Gastroesophageal sphincter (tissue), 4 donors: Measurements from ENCODE around the gene GPR83. TPM values are rescaled to one million over a fixed set of nuclear protein-coding genes. Genes with fewer than 3 reads are reported as not detected.
"Not testable (repeated sequence)": the region's sequence is repeated elsewhere in the genome, so short reads cannot be mapped to it uniquely, and the experiment has no call there.

ENCODE experiments used
- ATAC-seq: fragments of 150-250 bp; one replicate; pipeline ENCODE4 v1.9.1; 2016; ENCODE audit warnings: mild to moderate bottlenecking, moderate library complexity
- H3K27ac ChIP-seq, 4 donors: fragments of 200-600 bp; sonication (generic) in 3 of 4; 1 replicate in 3 of 4; 2 replicates in 1 of 4; pipeline ENCODE4 v1.5.1; 2016 to 2019
- H3K27me3 ChIP-seq: fragments of 200-600 bp; sonication (generic); one replicate; pipeline ENCODE4 v1.5.1; 2019
- H3K36me3 ChIP-seq, 2 donors: fragments of 200-600 bp; sonication (generic); one replicate each; pipeline ENCODE4 v1.5.1; 2019; ENCODE audit warnings: control low read depth in 1 of 2
- H3K4me1 ChIP-seq, 3 donors: fragments of 200-600 bp; sonication (generic); 1 replicate in 2 of 3; 2 replicates in 1 of 3; pipeline ENCODE4 v1.5.1; 2016 to 2019; ENCODE audit warnings: control low read depth in 2 of 3
- H3K4me3 ChIP-seq, 2 donors: fragments of 200-600 bp; sonication (generic); one replicate each; pipeline ENCODE4 v1.5.1; 2019; ENCODE audit warnings: mild to moderate bottlenecking in 1 of 2, moderate library complexity in 1 of 2
- H3K9me3 ChIP-seq, 3 donors: fragments of 200-600 bp; sonication (generic); one replicate each; pipeline ENCODE4 v1.5.1; 2017 to 2019; ENCODE audit warnings: control low read depth in 2 of 3
- EP300 ChIP-seq: sonication (generic); formaldehyde crosslinking; IDR thresholded peaks from one replicate; pipeline ENCODE4 v1.6.1; 2017; ENCODE audit warnings: antibody characterized with exemption, mild to moderate bottlenecking
- POLR2A ChIP-seq, 2 donors: fragments of 450-650 bp; IDR thresholded peaks; one replicate each; pipeline ENCODE4 v1.6.1; 2017; ENCODE audit warnings: antibody characterized with exemption in 2 of 2, mild to moderate bottlenecking in 2 of 2, moderate library complexity in 1 of 2
- POLR2AphosphoS5 ChIP-seq: sonication (generic); formaldehyde crosslinking; IDR thresholded peaks from one replicate; pipeline ENCODE4 v1.6.1; 2017; ENCODE audit warnings: antibody characterized with exemption
- WGBS, 2 donors: methylation state at CpG; one replicate each; pipeline ENCODE4 v1.1.5; 2018; ENCODE audit warnings: low coverage in 1 of 2; 5-methylcytosine and 5-hydroxymethylcytosine counted together
- total RNA-seq, 4 donors: library from RNA; depleted of rRNA; stranded (reverse); fragments of >200 nt; gene quantifications; one replicate each; pipeline ENCODE4 v1.1.0, GENCODE V29; 2016
- TF ChIP-seq, protein P1 (sequence below), 4 experiments: fragments of 200-600 bp in 2 of 4; fragments of 450-650 bp in 2 of 4; sonication (generic) in 1 of 4; IDR thresholded peaks; one replicate each; pipeline ENCODE4 v1.5.1; 2017 to 2019; ENCODE audit warnings: antibody characterized with exemption in 4 of 4, mild to moderate bottlenecking in 2 of 4, moderate library complexity in 2 of 4

GPR83 gene
- total RNA-seq, 4 donors from 2014 or later: 0.27 to 0.62 (median 0.35) TPM; not detected in 1

GRCh38 chr11:94396282-94396681 lies 4.9 kb downstream of the GPR83 start:
- Histone ChIP-seq H3K4me1 (peaks cover 0 to 8% (median 0%) of the 10 kb centered on the region in 3 donors), H3K36me3 (no peaks in the 10 kb centered on the region), H3K27me3 (peaks cover 31% of the 10 kb centered on the region), H3K27ac (no peak overlapping the region), H3K9me3 (no peaks in the 10 kb centered on the region), H3K4me3 (no peak overlapping the region)
- 85 to 90% methylated on average over 4 to 5 of the region's 5 CpGs for WGBS, 2 donors
- no peak for TF ChIP-seq POLR2AphosphoS5
- no peak for TF ChIP-seq EP300
- TF ChIP-seq, protein P1, sequence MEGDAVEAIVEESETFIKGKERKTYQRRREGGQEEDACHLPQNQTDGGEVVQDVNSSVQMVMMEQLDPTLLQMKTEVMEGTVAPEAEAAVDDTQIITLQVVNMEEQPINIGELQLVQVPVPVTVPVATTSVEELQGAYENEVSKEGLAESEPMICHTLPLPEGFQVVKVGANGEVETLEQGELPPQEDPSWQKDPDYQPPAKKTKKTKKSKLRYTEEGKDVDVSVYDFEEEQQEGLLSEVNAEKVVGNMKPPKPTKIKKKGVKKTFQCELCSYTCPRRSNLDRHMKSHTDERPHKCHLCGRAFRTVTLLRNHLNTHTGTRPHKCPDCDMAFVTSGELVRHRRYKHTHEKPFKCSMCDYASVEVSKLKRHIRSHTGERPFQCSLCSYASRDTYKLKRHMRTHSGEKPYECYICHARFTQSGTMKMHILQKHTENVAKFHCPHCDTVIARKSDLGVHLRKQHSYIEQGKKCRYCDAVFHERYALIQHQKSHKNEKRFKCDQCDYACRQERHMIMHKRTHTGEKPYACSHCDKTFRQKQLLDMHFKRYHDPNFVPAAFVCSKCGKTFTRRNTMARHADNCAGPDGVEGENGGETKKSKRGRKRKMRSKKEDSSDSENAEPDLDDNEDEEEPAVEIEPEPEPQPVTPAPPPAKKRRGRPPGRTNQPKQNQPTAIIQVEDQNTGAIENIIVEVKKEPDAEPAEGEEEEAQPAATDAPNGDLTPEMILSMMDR (IDR thresholded peaks at IDR 0.05): no peak
- no peak for TF ChIP-seq POLR2A (IDR thresholded peaks at IDR 0.05)
- ATAC-seq: no peak

GRCh38 chr11:94391937-94392336 lies 9.3 kb downstream of the GPR83 start:
- H3K27me3 ChIP-seq, H3K27ac ChIP-seq, H3K9me3 ChIP-seq, H3K36me3 ChIP-seq, H3K4me3 ChIP-seq, H3K4me1 ChIP-seq, ATAC-seq: not testable (repeated sequence)
- WGBS, 2 donors: 76 to 85% methylated on average over 4 of the region's 4 CpGs

DNA sequence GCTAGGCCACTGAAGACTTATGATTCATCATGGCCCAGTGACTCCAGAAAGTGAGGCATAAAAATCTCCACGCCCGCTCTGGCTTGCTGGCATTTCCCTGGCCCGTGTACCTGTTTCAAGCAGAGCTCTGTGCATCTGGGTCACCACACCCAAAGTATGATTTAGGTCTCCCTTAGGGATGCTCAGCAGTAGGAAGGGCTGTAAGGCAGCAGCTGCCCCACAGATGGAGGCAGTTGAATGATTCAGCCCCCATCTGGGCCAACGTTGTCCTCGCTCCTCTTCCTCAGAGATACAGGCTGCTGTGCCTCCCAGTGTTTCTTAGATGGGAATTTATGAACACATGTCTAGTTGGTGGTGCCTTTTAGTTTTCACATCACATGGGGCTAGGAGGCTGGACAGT lies 21.6 kb downstream of the GPR83 start:
- no peak for ATAC-seq
- Histone ChIP-seq H3K27me3 (no peaks in the 10 kb centered on the region), H3K4me3 (no peak overlapping the region), H3K9me3 (no peaks in the 10 kb centered on the region), H3K4me1 (no peaks in the 10 kb centered on the region), H3K36me3 (no peaks in the 10 kb centered on the region), H3K27ac (no peak overlapping the region)
- TF ChIP-seq POLR2AphosphoS5 (no peak), EP300 (no peak), POLR2A (IDR thresholded peaks at IDR 0.05) (no peak)
- TF ChIP-seq, protein P1 (IDR thresholded peaks at IDR 0.05): no peak
- 80 to 96% methylated on average over 3 to 5 of the region's 5 CpGs for WGBS, 2 donors

DNA sequence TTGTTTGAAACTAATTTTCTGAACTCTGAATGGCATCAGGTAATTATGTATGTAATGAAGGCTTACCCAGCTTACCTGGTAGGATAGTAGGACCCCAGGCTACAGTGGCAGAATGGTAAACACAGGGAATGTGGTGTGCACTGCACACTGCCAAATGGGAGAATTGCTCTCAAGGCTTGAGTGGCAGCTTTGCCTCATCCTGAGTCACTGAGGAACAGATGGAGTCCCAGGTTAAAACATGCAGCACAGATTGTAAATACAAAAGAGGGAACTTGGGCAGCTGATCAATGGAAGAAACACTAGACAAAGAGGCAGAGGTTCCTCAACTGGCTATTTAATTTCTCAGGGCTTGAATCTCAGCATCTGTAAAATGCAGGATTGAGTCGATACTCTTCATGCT lies 24.4 kb downstream of the GPR83 start:
- TF ChIP-seq POLR2AphosphoS5: no peak
- TF ChIP-seq, protein P1 (IDR thresholded peaks at IDR 0.05): no peak
- TF ChIP-seq POLR2A (IDR thresholded peaks at IDR 0.05): no peak
- no peak for TF ChIP-seq EP300
- ATAC-seq: no peak
- Histone ChIP-seq H3K27me3 (no peaks in the 10 kb centered on the region), H3K4me3 (no peak overlapping the region), H3K36me3 (no peaks in the 10 kb centered on the region), H3K9me3 (no peaks in the 10 kb centered on the region), H3K27ac (no peak overlapping the region), H3K4me1 (no peaks in the 10 kb centered on the region)
- WGBS, 2 donors: 80 to 100% methylated on average over 1 of the region's 1 CpG

- not testable (repeated sequence) for H3K27ac ChIP-seq, H3K9me3 ChIP-seq, ATAC-seq, H3K36me3 ChIP-seq, H3K4me3 ChIP-seq, H3K27me3 ChIP-seq, H3K4me1 ChIP-seq
- no CpG with 5 or more reads among the region's 6 CpGs for WGBS, 2 donors
Measured at GRCh38 chr11:94370576-94370975, 30.6 kb downstream of the GPR83 start.

GRCh38 chr11:94350850-94351563 lies 50.2 kb downstream of the GPR83 start:
- not testable (repeated sequence) for H3K4me3 ChIP-seq, H3K36me3 ChIP-seq, H3K27ac ChIP-seq, H3K9me3 ChIP-seq, H3K4me1 ChIP-seq, ATAC-seq, H3K27me3 ChIP-seq
- WGBS, 2 donors: 50 to 85% methylated on average over 1 to 10 of the region's 10 CpGs

GRCh38 chr11:94346311-94346710 lies 54.9 kb downstream of the GPR83 start:
- H3K27ac ChIP-seq, H3K4me1 ChIP-seq, ATAC-seq, H3K4me3 ChIP-seq, H3K9me3 ChIP-seq, H3K36me3 ChIP-seq, H3K27me3 ChIP-seq: not testable (repeated sequence)
- WGBS, 2 donors: 57 to 97% methylated on average over 3 to 6 of the region's 8 CpGs
